ENCODE data around the gene ASB18.

DNA sequence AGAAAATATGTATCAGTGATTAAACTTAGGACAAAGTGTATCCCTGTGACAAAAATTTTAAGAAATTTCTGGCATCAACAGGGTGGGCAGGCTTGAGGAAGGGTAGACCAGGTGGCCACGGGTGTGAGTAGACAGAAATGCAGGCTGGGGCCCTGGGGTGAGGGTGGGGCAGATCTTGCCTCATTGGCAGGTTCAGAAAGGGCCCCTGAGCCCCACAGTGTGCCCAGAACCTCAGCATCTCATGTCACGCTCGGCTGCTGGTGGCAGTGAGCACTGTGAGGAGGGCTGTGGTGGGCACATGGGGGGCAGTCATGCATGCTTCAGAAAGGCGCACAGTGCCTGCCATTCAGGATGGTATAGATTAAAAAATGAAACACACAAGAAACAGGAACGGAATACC, 7.6 kb upstream of the ASB18 start:
- no peak for TF ChIP-seq GATA2 (IDR thresholded peaks at IDR 0.05; ENCODE audit: low read depth, low read length)
- no peak for TF ChIP-seq GATA3 (IDR thresholded peaks at IDR 0.05; ENCODE audit: low read depth, low read length)

All from SH-SY5Y (cell line).